Testis (tissue), 2 donors: ENCODE data around the gene PPP1R3D.

ENCODE experiments used
- POLR2A ChIP-seq: fragments of 450-650 bp; IDR thresholded peaks from one replicate; pipeline ENCODE4 v1.6.1; 2017; ENCODE audit warnings: antibody characterized with exemption, mild to moderate bottlenecking, moderate library complexity
- TF ChIP-seq, protein P1 (sequence below), 3 experiments: fragments of 450-650 bp in 2 of 3; fragments of 200-600 bp in 1 of 3; sonication (generic) in 1 of 3; IDR thresholded peaks; one replicate each; pipeline ENCODE4 v1.5.1; 2016 to 2019; ENCODE audit warnings: antibody characterized with exemption in 3 of 3, mild to moderate bottlenecking in 2 of 3, moderate library complexity in 1 of 3

DNA sequence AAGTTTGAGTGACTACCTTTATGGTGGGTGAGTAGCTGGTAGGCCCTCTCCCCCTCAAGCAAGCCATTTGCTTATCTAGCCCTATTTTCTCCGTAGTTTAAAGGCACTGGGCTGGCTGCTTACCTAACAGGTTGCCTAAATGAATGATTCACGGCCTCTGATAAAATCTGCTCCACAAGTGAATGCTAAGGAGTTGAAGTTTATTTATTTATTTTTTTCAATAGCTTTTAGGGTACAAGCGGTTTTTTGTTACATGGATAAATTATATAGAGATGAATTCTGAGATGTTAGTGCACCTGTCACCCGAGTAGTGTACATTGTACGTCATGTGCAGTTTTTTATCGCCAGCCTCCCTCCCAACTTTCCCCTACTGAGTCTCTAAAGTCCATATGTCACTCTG, 9.8 kb upstream of the PPP1R3D start:
- TF ChIP-seq, protein P1, sequence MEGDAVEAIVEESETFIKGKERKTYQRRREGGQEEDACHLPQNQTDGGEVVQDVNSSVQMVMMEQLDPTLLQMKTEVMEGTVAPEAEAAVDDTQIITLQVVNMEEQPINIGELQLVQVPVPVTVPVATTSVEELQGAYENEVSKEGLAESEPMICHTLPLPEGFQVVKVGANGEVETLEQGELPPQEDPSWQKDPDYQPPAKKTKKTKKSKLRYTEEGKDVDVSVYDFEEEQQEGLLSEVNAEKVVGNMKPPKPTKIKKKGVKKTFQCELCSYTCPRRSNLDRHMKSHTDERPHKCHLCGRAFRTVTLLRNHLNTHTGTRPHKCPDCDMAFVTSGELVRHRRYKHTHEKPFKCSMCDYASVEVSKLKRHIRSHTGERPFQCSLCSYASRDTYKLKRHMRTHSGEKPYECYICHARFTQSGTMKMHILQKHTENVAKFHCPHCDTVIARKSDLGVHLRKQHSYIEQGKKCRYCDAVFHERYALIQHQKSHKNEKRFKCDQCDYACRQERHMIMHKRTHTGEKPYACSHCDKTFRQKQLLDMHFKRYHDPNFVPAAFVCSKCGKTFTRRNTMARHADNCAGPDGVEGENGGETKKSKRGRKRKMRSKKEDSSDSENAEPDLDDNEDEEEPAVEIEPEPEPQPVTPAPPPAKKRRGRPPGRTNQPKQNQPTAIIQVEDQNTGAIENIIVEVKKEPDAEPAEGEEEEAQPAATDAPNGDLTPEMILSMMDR (IDR thresholded peaks at IDR 0.05), result no peak
- TF ChIP-seq POLR2A, result no peak
